Stimulated activated CD4-positive, alpha-beta T cell treated with anti-CD3 and anti-CD28 coated beads, Interleukin-15, amount 100 ng/mL, for 24 hours (primary cell): ENCODE data around the gene C14orf180.

Experiments
- DNase-seq: peaks from one replicate; pipeline ENCODE4 v3.0.0-alpha.2; 2020

C14orf180 gene

GRCh38 chr14:104582005-104582404 is 2.4 kb downstream of the C14orf180 start:
- DNase-seq: no peak

- no peak for DNase-seq
Observed at GRCh38 chr14:104582662-104583061, 3.1 kb downstream of the C14orf180 start.

- DNase-seq: no peak
Observed at GRCh38 chr14:104583424-104584306, 4.1 kb downstream of the C14orf180 start.

- DNase-seq: no peak
Observed at GRCh38 chr14:104584557-104584956, 5.0 kb downstream of the C14orf180 start.

- DNase-seq: no peak
Observed at GRCh38 chr14:104585966-104586697, 6.6 kb downstream of the C14orf180 start.

GRCh38 chr14:104586832-104587620 is 7.5 kb downstream of the C14orf180 start:
- no peak for DNase-seq

- DNase-seq: no peak
Observed at GRCh38 chr14:104587641-104588040, 8.1 kb downstream of the C14orf180 start.

- DNase-seq: no peak
Observed at GRCh38 chr14:104588066-104588857, 8.7 kb downstream of the C14orf180 start.

- no peak for DNase-seq
Observed at GRCh38 chr14:104589338-104590195, 10.0 kb downstream of the C14orf180 start.

- no peak for DNase-seq
Observed at GRCh38 chr14:104590240-104590965, 10.8 kb downstream of the C14orf180 start.

- DNase-seq: no peak
Observed at GRCh38 chr14:104591031-104591430, 11.5 kb downstream of the C14orf180 start.

- no peak for DNase-seq
Observed at GRCh38 chr14:104591506-104592291, 12.1 kb downstream of the C14orf180 start.

GRCh38 chr14:104592292-104592672 is 12.7 kb downstream of the C14orf180 start:
- DNase-seq: no peak

- no peak for DNase-seq
Observed at GRCh38 chr14:104592785-104593184, 13.2 kb downstream of the C14orf180 start.

GRCh38 chr14:104593241-104593701 is 13.7 kb downstream of the C14orf180 start:
- no peak for DNase-seq

- DNase-seq: no peak
Observed at GRCh38 chr14:104593710-104594136, 14.2 kb downstream of the C14orf180 start.

- no peak for DNase-seq
Observed at GRCh38 chr14:104594310-104595046, 14.9 kb downstream of the C14orf180 start.

- DNase-seq: no peak
Observed at GRCh38 chr14:104595116-104595675, 15.6 kb downstream of the C14orf180 start.
